ENCODE data around the gene CTTNBP2NL. TPM values are rescaled to one million over a fixed set of nuclear protein-coding genes. Genes with fewer than 3 reads are reported as not detected.

The CTTNBP2NL gene
- total and polyA plus RNA-seq, 10 of the 15 experiments (the other 5 are each of a cell fraction or from before 2014, with no cell fraction given): 2.1 to 11.3 (median 5.6) TPM

DNA sequence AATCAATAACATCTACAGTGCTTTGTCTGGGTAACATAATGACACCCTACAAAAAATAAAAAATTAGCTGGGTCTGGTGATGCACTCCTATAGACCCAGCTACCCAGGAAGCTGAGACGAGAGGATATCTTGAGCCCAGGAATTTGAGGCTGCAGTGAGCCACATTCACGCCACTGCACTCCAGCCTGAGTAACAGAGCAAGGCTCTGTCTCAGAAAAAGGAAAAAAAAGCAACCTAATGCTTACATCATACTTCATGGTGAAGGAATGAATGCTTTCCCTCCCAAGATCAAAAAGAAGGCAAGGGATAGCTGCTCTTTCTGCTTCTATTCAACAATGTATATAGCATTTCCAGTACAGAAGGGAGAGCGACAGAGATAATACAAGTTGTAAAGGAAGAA lies 24.2 kb upstream of the CTTNBP2NL start:
- no peak overlapping the region for H3K9ac ChIP-seq (ENCODE audit: control insufficient read depth, insufficient read depth, low read length)
- FAIRE-seq: no peak
- ChIA-PET CTCF (interaction anchor here (1.0 to 10.3 kb wide), 8 partner anchors 9 to 239 kb away, joined by 3 to 107 read pairs (median 7); no protein-coding TSS in a partner anchor), RAD21 (ENCODE audit: unreplicated experiment) (no interaction called here), SMC1A (ENCODE audit: uncharacterized antibody, unreplicated experiment) (interaction anchor here (0.6 to 6.3 kb wide), 5 partner anchors 14 to 432 kb away, joined by 3 to 38 read pairs (median 3); no protein-coding TSS in a partner anchor), POLR2A (no interaction called here)
- ATAC-seq: no peak
- TF ChIP-seq SIN3A (IDR thresholded peaks at IDR 0.05; ENCODE audit: low read depth, low read length): no peak
- H3K4me3 ChIP-seq: no peak overlapping the region
- no TSS peak for BruUV-seq (replicated peaks)
- H3K4me2 ChIP-seq (ENCODE audit: control insufficient read depth, insufficient read depth): no peak overlapping the region
- in situ Hi-C loops (cut with MboI): loop anchor here (25.0 kb wide), 1 partner anchor 884 kb away; no protein-coding TSS in a partner anchor
- H3K36me3 ChIP-seq (ENCODE audit: control insufficient read depth in 2 of 2, insufficient read depth in 2 of 2, low read length in 1 of 2): no peaks in the 10 kb centered on the region
- no peaks in the 10 kb centered on the region for H3K4me1 ChIP-seq (ENCODE audit: control insufficient read depth, insufficient read depth, low read length)
- WGBS (ENCODE audit: insufficient coverage, insufficient replicate concordance, low lambda C conversion rate, missing lambda C conversion rate): 57% methylated on average over 3 of the region's 3 CpGs
- no peaks in the 10 kb centered on the region; a peak in 2 of 4 replicates for H3K27me3 ChIP-seq (replicated peaks in 1 of 2; ENCODE audit: control insufficient read depth in 2 of 2, insufficient read depth in 2 of 2, low read length in 1 of 2)
- no peak for DNase-seq (ENCODE audit: low read depth, low spot score)
- no peak overlapping the region for H2AFZ ChIP-seq (ENCODE audit: control insufficient read depth, low read depth, low read length)
- no peaks in the 10 kb centered on the region for H4K20me1 ChIP-seq (ENCODE audit: control insufficient read depth, insufficient read depth)
- intact Hi-C loops (cut with micrococcal nuclease; ENCODE audit: unreplicated experiment): no loop called here
- no peaks in the 10 kb centered on the region; the same call in 2 of the 3 replicates for H3K9me3 ChIP-seq (replicated peaks; ENCODE audit: control insufficient read depth, insufficient read depth, low read length)
- no peaks in the 10 kb centered on the region for H3K79me2 ChIP-seq (ENCODE audit: control insufficient read depth, insufficient read depth, low read length)
- no peak overlapping the region for H3K27ac ChIP-seq (ENCODE audit: control insufficient read depth, insufficient read depth)

DNA sequence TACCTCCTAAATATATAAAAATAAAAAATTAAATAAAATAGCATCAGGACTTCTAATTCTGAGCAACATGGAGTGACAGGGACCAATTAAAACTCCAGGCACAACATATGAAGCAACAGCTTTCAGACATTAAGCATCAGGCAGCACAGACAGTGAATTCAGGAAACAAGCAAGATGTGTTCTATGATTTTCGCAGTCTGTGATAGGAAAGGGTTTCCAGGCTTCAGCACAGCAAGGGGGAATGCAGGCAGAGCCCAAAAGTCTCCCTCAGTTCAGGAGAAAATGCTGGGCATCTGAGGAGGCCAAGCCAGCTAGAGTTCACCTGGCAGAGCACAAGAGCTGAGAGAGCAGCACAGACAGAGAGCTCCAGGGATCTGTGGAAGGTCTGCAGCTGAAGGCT lies 22.2 kb upstream of the CTTNBP2NL start:
- SMC1A ChIA-PET (ENCODE audit: uncharacterized antibody, unreplicated experiment): interaction anchor here (1.0 kb wide), 1 partner anchor 17 kb away, joined by 3 read pairs; no protein-coding TSS in a partner anchor
- POLR2A ChIA-PET: no interaction called here
- Histone ChIP-seq H3K4me1 (ENCODE audit: control insufficient read depth, insufficient read depth, low read length) (no peaks in the 10 kb centered on the region), H3K9me3 (replicated peaks; ENCODE audit: control insufficient read depth, insufficient read depth, low read length) (no peaks in the 10 kb centered on the region; the same call in 2 of the 3 replicates), H3K4me2 (ENCODE audit: control insufficient read depth, insufficient read depth) (no peak overlapping the region), H3K4me3 (no peak overlapping the region), H3K79me2 (ENCODE audit: control insufficient read depth, insufficient read depth, low read length) (no peaks in the 10 kb centered on the region), H3K36me3 (ENCODE audit: control insufficient read depth in 2 of 2, insufficient read depth in 2 of 2, low read length in 1 of 2) (no peaks in the 10 kb centered on the region), H3K27ac (ENCODE audit: control insufficient read depth, insufficient read depth) (no peak overlapping the region), H3K27me3 (replicated peaks in 1 of 2; ENCODE audit: control insufficient read depth in 2 of 2, insufficient read depth in 2 of 2, low read length in 1 of 2) (peaks cover 0 to 2% of the 10 kb centered on the region in 2 experiments; a peak in 2 of 4 replicates), H4K20me1 (ENCODE audit: control insufficient read depth, insufficient read depth) (no peaks in the 10 kb centered on the region), H3K9ac (ENCODE audit: control insufficient read depth, insufficient read depth, low read length) (no peak overlapping the region), H2AFZ (ENCODE audit: control insufficient read depth, low read depth, low read length) (no peak overlapping the region)
- RAD21 ChIA-PET (ENCODE audit: unreplicated experiment): interaction anchor here (0.8 kb wide), 1 partner anchor 15 kb away, joined by 3 read pairs; no protein-coding TSS in a partner anchor
- no TSS peak for BruUV-seq (replicated peaks)
- WGBS (ENCODE audit: insufficient coverage, insufficient replicate concordance, low lambda C conversion rate, missing lambda C conversion rate): 26% methylated on average over 1 of the region's 1 CpG
- in situ Hi-C loops (cut with MboI): loop anchor here (25.0 kb wide), 1 partner anchor 887 kb away; no protein-coding TSS in a partner anchor
- intact Hi-C loops (cut with micrococcal nuclease; ENCODE audit: unreplicated experiment): no loop called here
- CTCF ChIA-PET: interaction anchor here (1.3 to 10.3 kb wide), 3 partner anchors 8 to 17 kb away, joined by 4 to 107 read pairs (median 7); no protein-coding TSS in a partner anchor
- FAIRE-seq: no peak
- ATAC-seq: no peak
- DNase-seq (ENCODE audit: low read depth, low spot score): no peak
- TF ChIP-seq CREM (IDR thresholded peaks at IDR 0.05; ENCODE audit: low read depth) (no peak), RBBP5 (conservative IDR thresholded peaks at IDR 0.05) (no peak), PAX8 (IDR thresholded peaks at IDR 0.05) (no peak), CREB1 (IDR thresholded peaks at IDR 0.05; ENCODE audit: low read depth) (no peak), MYC (IDR thresholded peaks at IDR 0.05; ENCODE audit: insufficient read depth, insufficient read length, insufficient replicate concordance, low read length, severe bottlenecking) (no peak), TCF12 (IDR thresholded peaks at IDR 0.05; ENCODE audit: low read depth, low read length) (no peak), EED (IDR thresholded peaks at IDR 0.05; ENCODE audit: low read depth) (no peak), SUZ12 (IDR thresholded peaks at IDR 0.05; ENCODE audit: unreplicated experiment) (no peak), ZSCAN29 (IDR thresholded peaks at IDR 0.05) (no peak)
- TF ChIP-seq, protein P1, sequence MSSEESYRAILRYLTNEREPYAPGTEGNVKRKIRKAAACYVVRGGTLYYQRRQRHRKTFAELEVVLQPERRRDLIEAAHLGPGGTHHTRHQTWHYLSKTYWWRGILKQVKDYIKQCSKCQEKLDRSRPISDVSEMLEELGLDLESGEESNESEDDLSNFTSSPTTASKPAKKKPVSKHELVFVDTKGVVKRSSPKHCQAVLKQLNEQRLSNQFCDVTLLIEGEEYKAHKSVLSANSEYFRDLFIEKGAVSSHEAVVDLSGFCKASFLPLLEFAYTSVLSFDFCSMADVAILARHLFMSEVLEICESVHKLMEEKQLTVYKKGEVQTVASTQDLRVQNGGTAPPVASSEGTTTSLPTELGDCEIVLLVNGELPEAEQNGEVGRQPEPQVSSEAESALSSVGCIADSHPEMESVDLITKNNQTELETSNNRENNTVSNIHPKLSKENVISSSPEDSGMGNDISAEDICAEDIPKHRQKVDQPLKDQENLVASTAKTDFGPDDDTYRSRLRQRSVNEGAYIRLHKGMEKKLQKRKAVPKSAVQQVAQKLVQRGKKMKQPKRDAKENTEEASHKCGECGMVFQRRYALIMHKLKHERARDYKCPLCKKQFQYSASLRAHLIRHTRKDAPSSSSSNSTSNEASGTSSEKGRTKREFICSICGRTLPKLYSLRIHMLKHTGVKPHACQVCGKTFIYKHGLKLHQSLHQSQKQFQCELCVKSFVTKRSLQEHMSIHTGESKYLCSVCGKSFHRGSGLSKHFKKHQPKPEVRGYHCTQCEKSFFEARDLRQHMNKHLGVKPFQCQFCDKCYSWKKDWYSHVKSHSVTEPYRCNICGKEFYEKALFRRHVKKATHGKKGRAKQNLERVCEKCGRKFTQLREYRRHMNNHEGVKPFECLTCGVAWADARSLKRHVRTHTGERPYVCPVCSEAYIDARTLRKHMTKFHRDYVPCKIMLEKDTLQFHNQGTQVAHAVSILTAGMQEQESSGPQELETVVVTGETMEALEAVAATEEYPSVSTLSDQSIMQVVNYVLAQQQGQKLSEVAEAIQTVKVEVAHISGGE (CRISPR knock-in tag; IDR thresholded peaks at IDR 0.05): no peak
- TF ChIP-seq, protein P2, sequence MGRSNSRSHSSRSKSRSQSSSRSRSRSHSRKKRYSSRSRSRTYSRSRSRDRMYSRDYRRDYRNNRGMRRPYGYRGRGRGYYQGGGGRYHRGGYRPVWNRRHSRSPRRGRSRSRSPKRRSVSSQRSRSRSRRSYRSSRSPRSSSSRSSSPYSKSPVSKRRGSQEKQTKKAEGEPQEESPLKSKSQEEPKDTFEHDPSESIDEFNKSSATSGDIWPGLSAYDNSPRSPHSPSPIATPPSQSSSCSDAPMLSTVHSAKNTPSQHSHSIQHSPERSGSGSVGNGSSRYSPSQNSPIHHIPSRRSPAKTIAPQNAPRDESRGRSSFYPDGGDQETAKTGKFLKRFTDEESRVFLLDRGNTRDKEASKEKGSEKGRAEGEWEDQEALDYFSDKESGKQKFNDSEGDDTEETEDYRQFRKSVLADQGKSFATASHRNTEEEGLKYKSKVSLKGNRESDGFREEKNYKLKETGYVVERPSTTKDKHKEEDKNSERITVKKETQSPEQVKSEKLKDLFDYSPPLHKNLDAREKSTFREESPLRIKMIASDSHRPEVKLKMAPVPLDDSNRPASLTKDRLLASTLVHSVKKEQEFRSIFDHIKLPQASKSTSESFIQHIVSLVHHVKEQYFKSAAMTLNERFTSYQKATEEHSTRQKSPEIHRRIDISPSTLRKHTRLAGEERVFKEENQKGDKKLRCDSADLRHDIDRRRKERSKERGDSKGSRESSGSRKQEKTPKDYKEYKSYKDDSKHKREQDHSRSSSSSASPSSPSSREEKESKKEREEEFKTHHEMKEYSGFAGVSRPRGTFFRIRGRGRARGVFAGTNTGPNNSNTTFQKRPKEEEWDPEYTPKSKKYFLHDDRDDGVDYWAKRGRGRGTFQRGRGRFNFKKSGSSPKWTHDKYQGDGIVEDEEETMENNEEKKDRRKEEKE (IDR thresholded peaks at IDR 0.05): no peak
